ENCODE data around the gene PLXNA3.
"Not testable (repeated sequence)": the region's sequence is repeated elsewhere in the genome, so short reads cannot be mapped to it uniquely, and the experiment has no call there.

Gene PLXNA3

GRCh38 chrX:154478728-154479622, 20.9 kb downstream of the PLXNA3 start, which contains the start of gene LAGE3:
Gene LAGE3, minus strand, starts transcription at chrX:154479281. Its CDS starts 366 bp downstream, at chrX:154478915.
- DNase-seq (ENCODE audit: low spot score) = peak; percentile 94

- no peak for DNase-seq (ENCODE audit: low spot score)
Measured at GRCh38 chrX:154481195-154481594, 23.1 kb downstream of the PLXNA3 start.

GRCh38 chrX:154481911-154482601, 24.0 kb downstream of the PLXNA3 start:
- DNase-seq (ENCODE audit: low spot score) = no peak

GRCh38 chrX:154482786-154483185, 24.7 kb downstream of the PLXNA3 start:
- no peak for DNase-seq (ENCODE audit: low spot score)

- DNase-seq (ENCODE audit: low spot score) = no peak
Measured at GRCh38 chrX:154483325-154483724, 25.2 kb downstream of the PLXNA3 start.

GRCh38 chrX:154484255-154485149, 26.4 kb downstream of the PLXNA3 start:
- no peak for DNase-seq (ENCODE audit: low spot score)

GRCh38 chrX:154485150-154486051, 27.3 kb downstream of the PLXNA3 start:
- DNase-seq (ENCODE audit: low spot score) = no peak

GRCh38 chrX:154486052-154486395, 27.9 kb downstream of the PLXNA3 start:
- DNase-seq (ENCODE audit: low spot score) = peak; percentile 19

GRCh38 chrX:154486396-154487207, 28.5 kb downstream of the PLXNA3 start, which contains the start of gene UBL4A:
Gene UBL4A, minus strand, starts transcription at chrX:154486615. Its CDS starts 31 bp downstream, at chrX:154486584.
- peak; percentile 52 for DNase-seq (ENCODE audit: low spot score)

GRCh38 chrX:154487518-154488290, 29.6 kb downstream of the PLXNA3 start:
- DNase-seq (ENCODE audit: low spot score) = no peak

GRCh38 chrX:154488336-154489075, 30.4 kb downstream of the PLXNA3 start:
- DNase-seq (ENCODE audit: low spot score) = no peak

- no peak for DNase-seq (ENCODE audit: low spot score)
Measured at GRCh38 chrX:154489182-154489581, 31.1 kb downstream of the PLXNA3 start.

GRCh38 chrX:154490021-154490413, 31.9 kb downstream of the PLXNA3 start:
- DNase-seq (ENCODE audit: low spot score) = peak; percentile 22

- peak; percentile 92 for DNase-seq (ENCODE audit: low spot score)
Measured at GRCh38 chrX:154490414-154491083, 32.5 kb downstream of the PLXNA3 start, which contains the start of gene SLC10A3. Gene SLC10A3, minus strand, starts transcription at chrX:154490629. Its CDS starts 1,689 bp downstream, at chrX:154488940.

GRCh38 chrX:154494715-154495114, 36.6 kb downstream of the PLXNA3 start:
- no peak for DNase-seq (ENCODE audit: low spot score)

- DNase-seq (ENCODE audit: low spot score) = no peak
Measured at GRCh38 chrX:154495472-154495922, 37.4 kb downstream of the PLXNA3 start.

- not testable (repeated sequence) for DNase-seq (ENCODE audit: low spot score)
Measured at GRCh38 chrX:154496591-154497137, 38.6 kb downstream of the PLXNA3 start.

All from CD4-positive, alpha-beta T cell treated with Interleukin-2 at 100 ng/mL for 4 hours (primary cell).